GM12878 (cell line): ENCODE measurements around the gene TMPRSS3. TPM values are rescaled to one million over a fixed set of nuclear protein-coding genes. Genes with fewer than 3 reads are reported as not detected.

ENCODE experiments used
- BCL11A ChIP-seq: IDR thresholded peaks from 2 replicates; pipeline ENCODE4 v1.6.1; 2011; ENCODE audit warnings: low read depth, low read length
- EED ChIP-seq: sonication (generic); IDR thresholded peaks from 2 replicates; pipeline ENCODE4 v1.6.1; 2016; ENCODE audit warnings: antibody characterized with exemption, low read depth
- ETV6 ChIP-seq, 2 experiments: fragments of 450-650 bp in 1 of 2; IDR thresholded peaks in 1 of 2; conservative IDR thresholded peaks in 1 of 2; 2 replicates each; pipeline ENCODE4 v1.6.1; 2014; ENCODE audit warnings: antibody characterized with exemption in 1 of 2, borderline replicate concordance in 1 of 2, low read depth in 1 of 2, mild to moderate bottlenecking in 1 of 2, moderate library complexity in 1 of 2
- FOXK2 ChIP-seq: fragments of 450-650 bp; IDR thresholded peaks from 2 replicates; pipeline ENCODE4 v1.6.1; 2017; ENCODE audit warnings: mild to moderate bottlenecking, moderate library complexity
- GATAD2B ChIP-seq: fragments of 450-650 bp; conservative IDR thresholded peaks from 2 replicates; pipeline ENCODE4 v1.6.1; 2017; ENCODE audit warnings: low read depth, mild to moderate bottlenecking, moderate library complexity
- HDAC2 ChIP-seq: fragments of 200-600 bp; sonication (generic); IDR thresholded peaks from 2 replicates; pipeline ENCODE4 v1.6.1; 2017
- HDGF ChIP-seq: fragments of 450-650 bp; IDR thresholded peaks from 2 replicates; pipeline ENCODE4 v1.6.1; 2016; ENCODE audit warnings: antibody characterized with exemption
- KDM1A ChIP-seq: fragments of 200-600 bp; sonication (generic); IDR thresholded peaks from 2 replicates; pipeline ENCODE4 v1.6.1; 2016; ENCODE audit warnings: borderline replicate concordance
- KLF5 ChIP-seq: fragments of 450-650 bp; IDR thresholded peaks from 2 replicates; pipeline ENCODE4 v1.6.1; 2014; ENCODE audit warnings: mild to moderate bottlenecking; ENCODE audit not compliant: partially characterized antibody
- MTA3 ChIP-seq: IDR thresholded peaks from 2 replicates; pipeline ENCODE4 v1.6.1; 2012; ENCODE audit warnings: low read length, inconsistent platforms, borderline replicate concordance
- MYC ChIP-seq: IDR thresholded peaks from 2 replicates; pipeline ENCODE4 v1.6.1; 2011; ENCODE audit warnings: mild to moderate bottlenecking, low read length, moderate library complexity, inconsistent platforms; ENCODE audit not compliant: insufficient read depth, insufficient replicate concordance, insufficient read length, severe bottlenecking
- NBN ChIP-seq: fragments of 450-650 bp; IDR thresholded peaks from 2 replicates; pipeline ENCODE4 v1.6.1; 2016
- NFXL1 ChIP-seq: fragments of 450-650 bp; IDR thresholded peaks from 2 replicates; pipeline ENCODE4 v1.6.1; 2017; ENCODE audit warnings: antibody characterized with exemption, mild to moderate bottlenecking, borderline replicate concordance
- PML ChIP-seq: IDR thresholded peaks from 2 replicates; pipeline ENCODE4 v1.6.1; 2012; ENCODE audit warnings: low read length, inconsistent platforms
- POLR2AphosphoS5 ChIP-seq: IDR thresholded peaks from 2 replicates; pipeline ENCODE4 v1.6.1; 2011; ENCODE audit warnings: mild to moderate bottlenecking, low read length, inconsistent platforms
- RFX5 ChIP-seq: IDR thresholded peaks from 2 replicates; pipeline ENCODE4 v1.6.1; 2011; ENCODE audit warnings: low read depth, low read length, improper control_type of control experiment
- SMAD5 ChIP-seq: IDR thresholded peaks from 2 replicates; pipeline ENCODE4 v1.6.1; 2016; ENCODE audit warnings: antibody characterized with exemption, low read depth
- SPI1 ChIP-seq: IDR thresholded peaks from 2 replicates; pipeline ENCODE4 v1.6.1; 2011; ENCODE audit warnings: low read depth, mild to moderate bottlenecking, low read length, moderate library complexity, borderline replicate concordance; ENCODE audit not compliant: insufficient read depth
- SREBF2 ChIP-seq: IDR thresholded peaks from 2 replicates; pipeline ENCODE4 v1.6.1; 2012; ENCODE audit warnings: mild to moderate bottlenecking, low read length
- SUZ12 ChIP-seq: fragments of 200-600 bp; sonication (generic); IDR thresholded peaks from one replicate; pipeline ENCODE4 v1.6.1; 2018; ENCODE audit warnings: antibody characterized with exemption, mild to moderate bottlenecking; ENCODE audit not compliant: unreplicated experiment
- YBX1 ChIP-seq: fragments of 450-650 bp; IDR thresholded peaks from 2 replicates; pipeline ENCODE4 v1.6.1; 2016; ENCODE audit warnings: antibody characterized with exemption
- ZNF384 ChIP-seq: IDR thresholded peaks from 2 replicates; pipeline ENCODE4 v1.6.1; 2012; ENCODE audit warnings: low read depth, mild to moderate bottlenecking, low read length, improper control_type of control experiment, borderline replicate concordance
- ZSCAN29 ChIP-seq: fragments of 450-650 bp; IDR thresholded peaks from 2 replicates; pipeline ENCODE4 v1.6.1; 2017; ENCODE audit warnings: mild to moderate bottlenecking, moderate library complexity
- ZZZ3 ChIP-seq: IDR thresholded peaks from 2 replicates; pipeline ENCODE4 v1.6.1; 2011; ENCODE audit warnings: low read depth; ENCODE audit not compliant: control insufficient read depth, insufficient read length
- polyA plus RNA-seq, 11 experiments: library from polyadenylated mRNA; depleted of rRNA in 4 of 11; unstranded in 6 of 11; stranded (reverse) in 5 of 11; fragments of >200 nt; fragmentation: Nextera tagmentation in 4 of 11; fragmentation: Illumina TruSeq in 1 of 11; extraction: Ambion mirVana in 4 of 11; extraction: Trizol in 1 of 11; gene quantifications; 1 replicate in 1 of 11; 2 replicates in 10 of 11; pipeline versions ENCODE4 v1.2.1 to v1.2.3, GENCODE V29; 2011 to 2016; ENCODE audit warnings: inconsistent platforms in 2 of 11, missing spikeins in 2 of 11, low read depth in 1 of 11
- total RNA-seq, 4 experiments: library from RNA; depleted of rRNA in 3 of 4; stranded (reverse); fragments of >200 nt in 3 of 4; fragmentation: Illumina TruSeq in 1 of 4; extraction: Trizol in 1 of 4; gene quantifications; 2 replicates each; pipeline versions ENCODE4 v1.2.1 to v1.2.3, GENCODE V29; 2013 to 2021
- TF ChIP-seq, protein P1 (sequence below): IDR thresholded peaks from 2 replicates; pipeline ENCODE4 v1.6.1; 2012; ENCODE audit warnings: mild to moderate bottlenecking, low read depth, low read length
- TF ChIP-seq, protein P2 (sequence below): fragments of 450-650 bp; IDR thresholded peaks from 2 replicates; pipeline ENCODE4 v1.6.1; 2014; ENCODE audit warnings: mild to moderate bottlenecking
- TF ChIP-seq, protein P3 (sequence below): fragments of 450-650 bp; IDR thresholded peaks from 2 replicates; pipeline ENCODE4 v1.6.1; 2018; ENCODE audit warnings: borderline replicate concordance, mild to moderate bottlenecking; ENCODE audit not compliant: partially characterized antibody

Gene TMPRSS3
- total and polyA plus RNA-seq, 10 of the 15 experiments (the other 5 are each of a cell fraction or from before 2014, with no cell fraction given), result 0.51 to 1.5 (median 0.82) TPM; not detected in 1

DNA sequence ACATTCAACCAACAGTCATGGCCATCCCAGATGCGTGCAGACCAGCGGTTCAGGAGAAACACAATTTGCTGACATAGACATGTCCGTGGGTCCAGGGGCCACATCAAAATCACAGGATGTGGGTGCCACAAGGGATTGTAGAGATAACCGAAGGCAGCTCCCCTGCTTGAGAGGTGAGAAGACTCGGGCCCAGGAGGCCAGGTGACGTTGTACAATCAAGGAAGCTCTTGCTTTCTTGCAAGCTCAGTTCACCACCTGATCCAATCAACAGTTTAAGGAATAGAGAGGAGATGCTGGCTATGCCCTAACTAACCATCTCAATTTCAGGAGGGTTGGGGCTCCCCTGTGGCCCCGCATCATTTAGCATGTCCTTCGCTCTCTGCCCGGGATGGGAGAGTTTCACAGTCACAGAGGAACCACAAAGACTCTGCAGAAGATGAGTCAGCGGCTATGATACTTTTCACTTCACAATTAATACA, 27.4 kb upstream of the TMPRSS3 start (continued):
- TF ChIP-seq, protein P1, sequence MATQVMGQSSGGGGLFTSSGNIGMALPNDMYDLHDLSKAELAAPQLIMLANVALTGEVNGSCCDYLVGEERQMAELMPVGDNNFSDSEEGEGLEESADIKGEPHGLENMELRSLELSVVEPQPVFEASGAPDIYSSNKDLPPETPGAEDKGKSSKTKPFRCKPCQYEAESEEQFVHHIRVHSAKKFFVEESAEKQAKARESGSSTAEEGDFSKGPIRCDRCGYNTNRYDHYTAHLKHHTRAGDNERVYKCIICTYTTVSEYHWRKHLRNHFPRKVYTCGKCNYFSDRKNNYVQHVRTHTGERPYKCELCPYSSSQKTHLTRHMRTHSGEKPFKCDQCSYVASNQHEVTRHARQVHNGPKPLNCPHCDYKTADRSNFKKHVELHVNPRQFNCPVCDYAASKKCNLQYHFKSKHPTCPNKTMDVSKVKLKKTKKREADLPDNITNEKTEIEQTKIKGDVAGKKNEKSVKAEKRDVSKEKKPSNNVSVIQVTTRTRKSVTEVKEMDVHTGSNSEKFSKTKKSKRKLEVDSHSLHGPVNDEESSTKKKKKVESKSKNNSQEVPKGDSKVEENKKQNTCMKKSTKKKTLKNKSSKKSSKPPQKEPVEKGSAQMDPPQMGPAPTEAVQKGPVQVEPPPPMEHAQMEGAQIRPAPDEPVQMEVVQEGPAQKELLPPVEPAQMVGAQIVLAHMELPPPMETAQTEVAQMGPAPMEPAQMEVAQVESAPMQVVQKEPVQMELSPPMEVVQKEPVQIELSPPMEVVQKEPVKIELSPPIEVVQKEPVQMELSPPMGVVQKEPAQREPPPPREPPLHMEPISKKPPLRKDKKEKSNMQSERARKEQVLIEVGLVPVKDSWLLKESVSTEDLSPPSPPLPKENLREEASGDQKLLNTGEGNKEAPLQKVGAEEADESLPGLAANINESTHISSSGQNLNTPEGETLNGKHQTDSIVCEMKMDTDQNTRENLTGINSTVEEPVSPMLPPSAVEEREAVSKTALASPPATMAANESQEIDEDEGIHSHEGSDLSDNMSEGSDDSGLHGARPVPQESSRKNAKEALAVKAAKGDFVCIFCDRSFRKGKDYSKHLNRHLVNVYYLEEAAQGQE, result no peak
- TF ChIP-seq SUZ12 (no peak), MTA3 (no peak), ZSCAN29 (no peak), NFXL1 (no peak), GATAD2B (peak; percentile 73; the same call in 1 of the 2 replicates), SMAD5 (no peak; the same call in 1 of the 2 replicates), POLR2AphosphoS5 (peak; percentile 79), ZNF384 (no peak), MYC (no peak), BCL11A (no peak), HDGF (no peak; the same call in none of the 2 replicates), SREBF2 (no peak), YBX1 (no peak), ZZZ3 (no peak), ETV6 (conservative IDR thresholded peaks at IDR 0.05 in 1 of 2, IDR thresholded peaks at IDR 0.05 in 1 of 2; ENCODE audit: borderline replicate concordance in 1 of 2, low read depth in 1 of 2) (peak in 1 of 2 experiments; percentile 26; a peak in 1 of 4 replicates), SPI1 (no peak), NBN (peak; percentile 82; the same call in 1 of the 2 replicates), KLF5 (peak; percentile 67), RFX5 (no peak), PML (no peak), KDM1A (no peak), FOXK2 (no peak), HDAC2 (no peak), EED (peak; percentile 92)
- TF ChIP-seq, protein P2, sequence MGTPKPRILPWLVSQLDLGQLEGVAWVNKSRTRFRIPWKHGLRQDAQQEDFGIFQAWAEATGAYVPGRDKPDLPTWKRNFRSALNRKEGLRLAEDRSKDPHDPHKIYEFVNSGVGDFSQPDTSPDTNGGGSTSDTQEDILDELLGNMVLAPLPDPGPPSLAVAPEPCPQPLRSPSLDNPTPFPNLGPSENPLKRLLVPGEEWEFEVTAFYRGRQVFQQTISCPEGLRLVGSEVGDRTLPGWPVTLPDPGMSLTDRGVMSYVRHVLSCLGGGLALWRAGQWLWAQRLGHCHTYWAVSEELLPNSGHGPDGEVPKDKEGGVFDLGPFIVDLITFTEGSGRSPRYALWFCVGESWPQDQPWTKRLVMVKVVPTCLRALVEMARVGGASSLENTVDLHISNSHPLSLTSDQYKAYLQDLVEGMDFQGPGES, result no peak
- TF ChIP-seq, protein P3, sequence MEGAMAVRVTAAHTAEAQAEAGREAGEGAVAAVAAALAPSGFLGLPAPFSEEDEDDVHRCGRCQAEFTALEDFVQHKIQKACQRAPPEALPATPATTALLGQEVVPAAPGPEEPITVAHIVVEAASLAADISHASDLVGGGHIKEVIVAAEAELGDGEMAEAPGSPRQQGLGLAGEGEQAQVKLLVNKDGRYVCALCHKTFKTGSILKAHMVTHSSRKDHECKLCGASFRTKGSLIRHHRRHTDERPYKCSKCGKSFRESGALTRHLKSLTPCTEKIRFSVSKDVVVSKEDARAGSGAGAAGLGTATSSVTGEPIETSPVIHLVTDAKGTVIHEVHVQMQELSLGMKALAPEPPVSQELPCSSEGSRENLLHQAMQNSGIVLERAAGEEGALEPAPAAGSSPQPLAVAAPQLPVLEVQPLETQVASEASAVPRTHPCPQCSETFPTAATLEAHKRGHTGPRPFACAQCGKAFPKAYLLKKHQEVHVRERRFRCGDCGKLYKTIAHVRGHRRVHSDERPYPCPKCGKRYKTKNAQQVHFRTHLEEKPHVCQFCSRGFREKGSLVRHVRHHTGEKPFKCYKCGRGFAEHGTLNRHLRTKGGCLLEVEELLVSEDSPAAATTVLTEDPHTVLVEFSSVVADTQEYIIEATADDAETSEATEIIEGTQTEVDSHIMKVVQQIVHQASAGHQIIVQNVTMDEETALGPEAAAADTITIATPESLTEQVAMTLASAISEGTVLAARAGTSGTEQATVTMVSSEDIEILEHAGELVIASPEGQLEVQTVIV, result no peak
